T-cell (primary cell): Measurements from ENCODE around the gene RAI1. TPM values are rescaled to one million over a fixed set of nuclear protein-coding genes. Genes with fewer than 3 reads are reported as not detected.
A peak's percentile ranks its signal among the peaks of the same experiment; 100 is the strongest.

ENCODE experiments used
- ATAC-seq, 4 experiments: fragments of 200-7000 bp in 3 of 4; fragments of 150-1000 bp in 1 of 4; cut with Tn5 transposase; replicated peaks in 1 of 4; 1 replicate in 3 of 4; 2 replicates in 1 of 4; pipeline ENCODE4 v1.10.0; 2021; ENCODE audit warnings: moderate library complexity in 3 of 4, mild to moderate bottlenecking in 2 of 4, moderate number of reproducible peaks in 1 of 4
- CTCF ChIA-PET, 2 donors: fragments of 300-600 bp; sonication (Branson Sonifier 250); formaldehyde crosslinking; loops; one replicate each; lab custom pipeline; 2022; ENCODE audit warnings: antibody characterized with exemption in 2 of 2; lab: Charles Lee
- POLR2A ChIA-PET, 2 donors: fragments of 300-600 bp; sonication (Branson Sonifier 250); formaldehyde crosslinking; loops; one replicate each; lab custom pipeline; 2022; ENCODE audit warnings: antibody characterized with exemption in 2 of 2; lab: Charles Lee
- DNase-seq, 35 experiments: peaks; one replicate each; pipeline versions ENCODE4 v3.0.0 to v3.0.0-alpha.2; 2013 to 2023
- H3K27ac ChIP-seq: one replicate; pipeline ENCODE4 v1.5.1; 2013; ENCODE audit warnings: low read length
- H3K27me3 ChIP-seq, 2 experiments: replicated peaks in 1 of 2; 1 replicate in 1 of 2; 2 replicates in 1 of 2; pipeline versions ENCODE4 v1.6.1 to v1.7.0; 2013; ENCODE audit warnings: low read length in 1 of 2, mixed read lengths in 1 of 2; ENCODE audit not compliant: control insufficient read depth in 2 of 2, insufficient read depth in 2 of 2; ENCODE audit errors: extremely low read depth in 1 of 2
- H3K36me3 ChIP-seq, 2 donors: 1 replicate in 1 of 2; 2 replicates in 1 of 2; pipeline versions ENCODE4 v1.6.1 to v1.7.0; 2013; ENCODE audit warnings: low read length in 1 of 2; ENCODE audit not compliant: control insufficient read depth in 2 of 2, insufficient read depth in 1 of 2; ENCODE audit errors: extremely low read depth in 1 of 2
- H3K4me1 ChIP-seq, 2 experiments: 1 replicate in 1 of 2; 2 replicates in 1 of 2; pipeline versions ENCODE4 v1.6.1 to v1.7.0; 2013; ENCODE audit warnings: low read length in 2 of 2, mixed read lengths in 1 of 2; ENCODE audit not compliant: insufficient read depth in 2 of 2, control insufficient read depth in 1 of 2; ENCODE audit errors: extremely low read depth in 1 of 2
- H3K4me3 ChIP-seq, 2 donors: 1 replicate in 1 of 2; 2 replicates in 1 of 2; pipeline versions ENCODE4 v1.5.1 to v1.7.0; 2013; ENCODE audit warnings: mild to moderate bottlenecking in 2 of 2, low read length in 1 of 2, moderate library complexity in 1 of 2; ENCODE audit not compliant: control insufficient read depth in 1 of 2; ENCODE audit errors: extremely low read depth in 1 of 2
- H3K9me3 ChIP-seq: 2 replicates; pipeline ENCODE4 v1.7.0; 2013
- H3K27ac Mint-ChIP-seq, 2 donors: one replicate each; pipeline ENCODE4 v1.8.0; 2020 to 2021; ENCODE audit warnings: mild to moderate bottlenecking in 2 of 2, mixed read lengths in 2 of 2
- H3K27me3 Mint-ChIP-seq, 2 donors: one replicate each; pipeline ENCODE4 v1.8.0; 2021 to 2022; ENCODE audit warnings: mixed read lengths in 2 of 2
- H3K36me3 Mint-ChIP-seq: one replicate; pipeline ENCODE4 v1.8.0; 2021; ENCODE audit warnings: mixed read lengths
- H3K4me1 Mint-ChIP-seq, 3 donors: one replicate each; pipeline ENCODE4 v1.8.0; 2020 to 2022; ENCODE audit warnings: mixed read lengths in 3 of 3, mild to moderate bottlenecking in 1 of 3
- H3K4me3 Mint-ChIP-seq, 3 donors: one replicate each; pipeline ENCODE4 v1.8.0; 2020 to 2022; ENCODE audit warnings: mild to moderate bottlenecking in 3 of 3, mixed read lengths in 3 of 3, moderate library complexity in 3 of 3
- H3K9me3 Mint-ChIP-seq, 3 donors: one replicate each; pipeline ENCODE4 v1.8.0; 2020 to 2022; ENCODE audit warnings: mixed read lengths in 3 of 3
- WGBS: methylation state at CpG from one replicate; pipeline ENCODE4 v1.1.5; 2013; ENCODE audit warnings: missing lambda C conversion rate; ENCODE audit not compliant: insufficient coverage; 5-methylcytosine and 5-hydroxymethylcytosine counted together
- total RNA-seq, 35 experiments: library from RNA in 6 of 35; stranded (reverse) in 6 of 35; fragments of 120-200 nt in 1 of 35; gene quantifications; one replicate each; pipeline versions ENCODE4 v1.2.1 to v1.2.4 and lab custom pipeline; 2013 to 2026

RAI1 gene
- total RNA-seq, 5 donors from 2014 or later (not counting 1 experiment from before 2014, with no cell fraction given), result 20.1 to 31.2 (median 24.5) TPM

GRCh38 chr17:17742688-17743390 is 61.6 kb downstream of the RAI1 start:
- H3K27ac ChIP-seq, result no peak overlapping the region
- no peak overlapping the region for H3K4me3 ChIP-seq
- Mint-ChIP-seq H3K27me3 (no peaks in the 10 kb centered on the region), H3K9me3 (no peaks in the 10 kb centered on the region), H3K4me3 (no peak overlapping the region), H3K36me3 (no peaks in the 10 kb centered on the region), H3K4me1 (peaks cover 19 to 36% (median 21%) of the 10 kb centered on the region in 3 donors), H3K27ac (no peak overlapping the region)
- H3K4me1 ChIP-seq, result peaks cover 5 to 11% of the 10 kb centered on the region in 2 experiments
- ChIA-PET POLR2A (no interaction called here), CTCF (no interaction called here)
- no CpG with 5 or more reads among the region's 4 CpGs for WGBS
- H3K36me3 ChIP-seq, result peaks cover 0 to 6% of the 10 kb centered on the region in 2 donors
- no peak for ATAC-seq
- no peaks in the 10 kb centered on the region for H3K27me3 ChIP-seq
- H3K9me3 ChIP-seq, result no peaks in the 10 kb centered on the region
- no peak for DNase-seq

DNA sequence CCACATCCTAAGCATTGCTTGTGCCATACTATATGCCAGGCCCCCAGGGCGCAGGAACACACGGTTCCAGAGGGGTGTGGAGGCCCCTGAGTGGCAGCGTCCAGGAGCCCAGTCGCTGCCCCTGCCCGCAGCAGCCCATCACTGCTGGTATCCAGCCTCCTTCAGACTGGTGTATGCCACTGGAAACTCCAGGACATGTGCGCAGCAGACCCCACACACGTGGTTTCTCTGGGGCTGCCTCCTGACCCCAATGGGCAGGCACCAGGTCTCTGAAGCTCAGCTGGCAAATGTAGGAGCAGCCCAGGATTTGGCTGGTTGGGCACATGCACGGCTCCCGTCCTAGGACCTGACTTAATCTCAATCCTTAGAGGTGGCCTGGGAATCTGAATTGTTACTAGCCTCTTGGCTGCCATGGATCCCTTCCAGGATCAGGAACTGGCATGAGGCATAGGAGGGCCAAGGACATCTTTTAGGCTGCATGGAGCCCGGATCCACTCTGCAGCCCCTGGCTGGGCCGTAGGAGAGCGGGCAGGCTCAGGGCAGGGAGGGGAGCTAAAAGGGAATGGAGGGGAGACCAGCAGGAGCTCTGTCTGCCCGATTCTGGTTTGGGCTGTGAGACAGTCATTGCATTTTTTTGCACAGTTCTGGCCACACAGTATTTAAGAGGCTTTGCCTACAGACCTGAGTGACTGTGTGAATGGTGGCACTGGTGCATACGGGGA is 62.3 kb downstream of the RAI1 start:
- ChIA-PET POLR2A (no interaction called here), CTCF (no interaction called here)
- Histone ChIP-seq H3K4me1 (peaks cover 4 to 6% of the 10 kb centered on the region in 2 experiments), H3K36me3 (peaks cover 0 to 6% of the 10 kb centered on the region in 2 donors), H3K4me3 (no peak overlapping the region), H3K27ac (no peak overlapping the region), H3K27me3 (no peaks in the 10 kb centered on the region), H3K9me3 (no peaks in the 10 kb centered on the region)
- H3K27me3 Mint-ChIP-seq, result no peaks in the 10 kb centered on the region
- H3K9me3 Mint-ChIP-seq, result no peaks in the 10 kb centered on the region
- H3K36me3 Mint-ChIP-seq, result no peaks in the 10 kb centered on the region
- H3K27ac Mint-ChIP-seq, result no peak overlapping the region
- no peak for DNase-seq
- ATAC-seq, result no peak
- H3K4me3 Mint-ChIP-seq, result no peak overlapping the region
- WGBS, result 95% methylated on average over 14 of the region's 14 CpGs
- H3K4me1 Mint-ChIP-seq, result peaks cover 24 to 40% (median 27%) of the 10 kb centered on the region in 3 donors

GRCh38 chr17:17744116-17744515 is 62.9 kb downstream of the RAI1 start:
- Histone ChIP-seq H3K36me3 (peaks cover 0 to 6% of the 10 kb centered on the region in 2 donors), H3K9me3 (no peaks in the 10 kb centered on the region), H3K4me3 (no peak overlapping the region), H3K4me1 (peaks cover 5 to 6% of the 10 kb centered on the region in 2 experiments), H3K27me3 (no peaks in the 10 kb centered on the region), H3K27ac (no peak overlapping the region)
- 100% methylated on average over 2 of the region's 4 CpGs for WGBS
- POLR2A ChIA-PET, result no interaction called here
- no peak for ATAC-seq
- H3K27me3 Mint-ChIP-seq, result no peaks in the 10 kb centered on the region
- H3K27ac Mint-ChIP-seq, result no peak overlapping the region
- no peaks in the 10 kb centered on the region for H3K36me3 Mint-ChIP-seq
- CTCF ChIA-PET, result no interaction called here
- H3K4me1 Mint-ChIP-seq, result peaks cover 24 to 40% (median 27%) of the 10 kb centered on the region in 3 donors
- no peak for DNase-seq
- no peak overlapping the region for H3K4me3 Mint-ChIP-seq
- H3K9me3 Mint-ChIP-seq, result no peaks in the 10 kb centered on the region

GRCh38 chr17:17745476-17746455 is 64.5 kb downstream of the RAI1 start:
- WGBS, result 95% methylated on average over 23 of the region's 33 CpGs
- no peaks in the 10 kb centered on the region for H3K9me3 ChIP-seq
- ATAC-seq (no peak), DNase-seq (no peak)
- H3K4me1 ChIP-seq, result peaks cover 15 to 23% of the 10 kb centered on the region in 2 experiments
- ChIA-PET POLR2A (no interaction called here), CTCF (no interaction called here)
- Mint-ChIP-seq H3K4me3 (no peak overlapping the region), H3K27me3 (no peaks in the 10 kb centered on the region), H3K36me3 (no peaks in the 10 kb centered on the region), H3K27ac (no peak overlapping the region), H3K4me1 (peaks cover 34 to 45% (median 35%) of the 10 kb centered on the region in 3 donors), H3K9me3 (no peaks in the 10 kb centered on the region)
- H3K4me3 ChIP-seq, result no peak overlapping the region
- H3K36me3 ChIP-seq, result peaks cover 0 to 6% of the 10 kb centered on the region in 2 donors
- no peaks in the 10 kb centered on the region for H3K27me3 ChIP-seq
- no peak overlapping the region for H3K27ac ChIP-seq

- ATAC-seq, result no peak
- Mint-ChIP-seq H3K4me3 (peak overlapping the region in 1 of 3 donors; percentile 16), H3K9me3 (no peaks in the 10 kb centered on the region), H3K27ac (peak overlapping the region in 1 of 2 donors; percentile 52), H3K36me3 (no peaks in the 10 kb centered on the region), H3K4me1 (peaks cover 50 to 55% (median 50%) of the 10 kb centered on the region in 3 donors), H3K27me3 (no peaks in the 10 kb centered on the region)
- H3K27ac ChIP-seq, result no peak overlapping the region
- H3K9me3 ChIP-seq, result no peaks in the 10 kb centered on the region
- ChIA-PET CTCF (no interaction called here), POLR2A (no interaction called here)
- H3K36me3 ChIP-seq, result peaks cover 0 to 6% of the 10 kb centered on the region in 2 donors
- H3K4me1 ChIP-seq, result peaks cover 27 to 44% of the 10 kb centered on the region in 2 experiments
- no peak for DNase-seq
- no peaks in the 10 kb centered on the region for H3K27me3 ChIP-seq
- WGBS, result 100% methylated on average over 1 of the region's 3 CpGs
- H3K4me3 ChIP-seq, result no peak overlapping the region
Observed at GRCh38 chr17:17748179-17748578, 66.9 kb downstream of the RAI1 start.

DNA sequence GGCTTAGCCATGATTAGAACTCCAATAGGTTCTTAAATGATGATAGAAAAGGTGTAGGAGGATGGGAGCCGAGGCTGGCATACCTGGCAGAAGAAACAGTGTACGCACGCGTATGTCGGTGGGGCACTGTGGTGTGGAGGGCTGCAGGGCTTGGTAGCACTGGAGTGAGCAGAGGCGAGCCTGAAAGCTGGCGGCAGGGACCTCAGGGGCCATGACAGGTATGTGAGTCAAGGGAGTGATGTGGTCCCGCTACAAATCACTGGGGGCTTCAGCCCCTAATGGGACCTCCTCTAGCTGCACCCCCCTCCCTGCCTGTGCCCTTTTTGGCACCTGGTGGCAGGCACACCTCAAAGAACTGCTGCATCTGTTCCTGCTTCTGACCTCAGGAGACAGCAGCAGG is 67.3 kb downstream of the RAI1 start:
- ChIA-PET POLR2A (no interaction called here), CTCF (no interaction called here)
- H3K4me3 ChIP-seq, result no peak overlapping the region
- H3K27me3 ChIP-seq, result no peaks in the 10 kb centered on the region
- no peaks in the 10 kb centered on the region for H3K9me3 ChIP-seq
- no peaks in the 10 kb centered on the region for H3K9me3 Mint-ChIP-seq
- DNase-seq, result no peak
- peak overlapping the region in 1 of 3 donors; percentile 16 for H3K4me3 Mint-ChIP-seq
- peaks cover 31 to 48% of the 10 kb centered on the region in 2 experiments for H3K4me1 ChIP-seq
- no peak for ATAC-seq
- H3K4me1 Mint-ChIP-seq, result peaks cover 54 to 59% (median 54%) of the 10 kb centered on the region in 3 donors
- no peaks in the 10 kb centered on the region for H3K36me3 Mint-ChIP-seq
- H3K36me3 ChIP-seq, result peaks cover 0 to 6% of the 10 kb centered on the region in 2 donors
- WGBS, result 87% methylated on average over 8 of the region's 8 CpGs
- no peak overlapping the region for H3K27ac ChIP-seq
- H3K27ac Mint-ChIP-seq, result peak overlapping the region in 1 of 2 donors; percentile 83
- H3K27me3 Mint-ChIP-seq, result no peaks in the 10 kb centered on the region
